HepG2 (cell line): ENCODE measurements around the gene OR13C4. TPM values are rescaled to one million over a fixed set of nuclear protein-coding genes. Genes with fewer than 3 reads are reported as not detected.
A peak's percentile ranks its signal among the peaks of the same experiment; 100 is the strongest.

Experiments used
- ATAC-seq: fragments of 200-7000 bp; cut with Tn5 transposase; 3 replicates; pipeline ENCODE4 v1.9.1; 2020; ENCODE audit warnings: mild to moderate bottlenecking, moderate library complexity
- BruUV-seq: library from RNA; stranded (reverse); fragments of 400-500 nt; replicated peaks from 2 replicates; lab custom pipeline; 2021; lab: Mats Ljungman, UMichigan
- CTCF ChIA-PET: fragments of 300-600 bp; formaldehyde crosslinking; extraction: SDS; loops from one replicate; lab custom pipeline; 2021; ENCODE audit warnings: low total read pairs, inconsistent platforms, low intra/inter-chr PET ratio; lab: Yijun Ruan, JAX
- POLR2A ChIA-PET: fragments of 350-600 bp; sonication (Branson Sonifier 250); formaldehyde crosslinking; loops from one replicate; lab custom pipeline; 2020; ENCODE audit warnings: antibody characterized with exemption, inconsistent platforms; lab: Yijun Ruan, JAX
- DNase-seq: peaks from one replicate; pipeline ENCODE4 v3.0.0-alpha.2; 2015; ENCODE audit warnings: low spot score
- FAIRE-seq: peaks from 3 replicates; lab custom pipeline; 2011; peaks lifted over from hg19 to GRCh38; lab: Jason Lieb, UNC
- H2AFZ ChIP-seq: one replicate; pipeline ENCODE4 v1.6.1; 2011; ENCODE audit warnings: low read length, inconsistent platforms
- H3K27ac ChIP-seq: fragments of 300-600 bp; 3 replicates; pipeline ENCODE4 v1.8.0; 2011; ENCODE audit warnings: mixed run types, mild to moderate bottlenecking, mixed read lengths, low read length, inconsistent platforms; ENCODE audit not compliant: insufficient read depth; ENCODE audit errors: extremely low read length
- H3K27me3 ChIP-seq, 2 experiments: fragments of 200-600 bp in 1 of 2; 2 replicates in 1 of 2; 3 replicates in 1 of 2; pipeline versions ENCODE4 v1.6.0 to v1.8.0; 2011; ENCODE audit warnings: low read length in 2 of 2, mild to moderate bottlenecking in 2 of 2, moderate library complexity in 2 of 2, inconsistent platforms in 1 of 2; ENCODE audit not compliant: insufficient read depth in 2 of 2, control insufficient read depth in 1 of 2
- H3K36me3 ChIP-seq, 2 experiments: fragments of 200-600 bp in 1 of 2; replicated peaks in 1 of 2; 2 replicates in 1 of 2; 3 replicates in 1 of 2; pipeline versions ENCODE4 v1.5.1 to v1.8.0; 2011; ENCODE audit warnings: low read length in 2 of 2, inconsistent platforms in 1 of 2; ENCODE audit not compliant: insufficient read depth in 2 of 2, control insufficient read depth in 1 of 2
- H3K4me1 ChIP-seq: 2 replicates; pipeline ENCODE4 v1.5.1; 2012; ENCODE audit warnings: low read length, inconsistent platforms; ENCODE audit not compliant: insufficient read depth
- H3K4me2 ChIP-seq: 2 replicates; pipeline ENCODE4 v1.6.0; 2011; ENCODE audit warnings: low read depth, low read length, inconsistent platforms
- H3K4me3 ChIP-seq, 3 experiments: fragments of 200-600 bp in 1 of 3; sonication (generic), shearing (Covaris generic) in 1 of 3; replicated peaks in 1 of 3; 2 replicates each; pipeline ENCODE4 v1.5.1; 2011 to 2016; ENCODE audit warnings: low read length in 3 of 3, inconsistent platforms in 2 of 3, low read depth in 2 of 3, mild to moderate bottlenecking in 2 of 3, control low read depth in 1 of 3, mixed read lengths in 1 of 3; ENCODE audit not compliant: insufficient read depth in 1 of 3
- H3K79me2 ChIP-seq: one replicate; pipeline ENCODE4 v1.6.1; 2011; ENCODE audit warnings: low read length, inconsistent platforms; ENCODE audit not compliant: insufficient read depth
- H3K9ac ChIP-seq: 2 replicates; pipeline ENCODE4 v1.6.0; 2011; ENCODE audit warnings: mild to moderate bottlenecking, low read depth, low read length, inconsistent platforms; ENCODE audit not compliant: insufficient read depth
- H3K9me3 ChIP-seq: 2 replicates; pipeline ENCODE4 v1.5.1; 2012; ENCODE audit warnings: mild to moderate bottlenecking, low read length
- H4K20me1 ChIP-seq: 2 replicates; pipeline ENCODE4 v1.6.0; 2011; ENCODE audit warnings: inconsistent platforms, mild to moderate bottlenecking, low read length, moderate library complexity; ENCODE audit not compliant: insufficient read depth
- MNT ChIP-seq: fragments of 450-650 bp; IDR thresholded peaks from 2 replicates; pipeline ENCODE4 v1.6.1; 2016
- ZHX2 ChIP-seq, 2 experiments: sonication (generic) in 1 of 2; formaldehyde crosslinking in 1 of 2; IDR thresholded peaks; 2 replicates each; pipeline versions ENCODE4 v1.6.1 to v1.9.0; 2014 to 2022; ENCODE audit warnings: antibody characterized with exemption in 1 of 2, borderline replicate concordance in 1 of 2, inconsistent platforms in 1 of 2, low read depth in 1 of 2, missing genetic modification reagents in 1 of 2
- in situ Hi-C: cut with HindIII; loops from 2 replicates; pipeline ENCODE4 v1.10.0; 2017; ENCODE audit warnings: low pct_unique_long_range_greater_than_20kb; ENCODE audit not compliant: extremely low pct_ligation_motif_present
- intact Hi-C: fragments of 100-400 bp; cut with micrococcal nuclease; formaldehyde crosslinking; loops from one replicate; pipeline ENCODE4 v1.10.0; 2022; ENCODE audit not compliant: unreplicated experiment
- polyA plus RNA-seq, 8 experiments: library from polyadenylated mRNA; depleted of rRNA in 3 of 8; stranded (reverse) in 7 of 8; unstranded in 1 of 8; fragments of >200 nt; fragmentation: Illumina TruSeq in 4 of 8; extraction: Trizol in 4 of 8; gene quantifications; 2 replicates each; pipeline versions ENCODE4 v1.2.1 to v1.2.3, GENCODE V29; 2011 to 2016; ENCODE audit warnings: low read depth in 4 of 8, missing spikeins in 1 of 8, mixed read lengths in 1 of 8; ENCODE audit not compliant: insufficient read depth in 1 of 8
- total RNA-seq, 5 experiments: library from RNA; depleted of rRNA; stranded (reverse); fragments of >200 nt; fragmentation: Illumina TruSeq; extraction: Trizol; gene quantifications; 2 replicates each; pipeline ENCODE4 v1.2.3, GENCODE V29; 2016; ENCODE audit warnings: low read depth in 1 of 5

OR13C4 gene
- total and polyA plus RNA-seq, 2 of the 13 experiments (the other 11 are each of a cell fraction or from before 2014, with no cell fraction given): not detected

GRCh38 chr9:104503440-104503839 is 23.6 kb downstream of the OR13C4 start:
- no peaks in the 10 kb centered on the region for H3K36me3 ChIP-seq
- peak; percentile 92 for TF ChIP-seq MNT
- TF ChIP-seq ZHX2 (IDR thresholded peaks at IDR 0.05; ENCODE audit: low read depth): no peak
- no peak for TF ChIP-seq ZHX2 (CRISPR knock-in tag; IDR thresholded peaks at IDR 0.05; ENCODE audit: borderline replicate concordance)
- H3K27me3 ChIP-seq: no peaks in the 10 kb centered on the region
- in situ Hi-C loops (no loop called here), intact Hi-C loops (no loop called here)
- H3K27ac ChIP-seq: no peak overlapping the region
- H3K4me1 ChIP-seq: no peaks in the 10 kb centered on the region
- H4K20me1 ChIP-seq: no peaks in the 10 kb centered on the region
- no peaks in the 10 kb centered on the region for H3K79me2 ChIP-seq
- ChIA-PET POLR2A (no interaction called here), CTCF (no interaction called here)
- DNase-seq (no peak), ATAC-seq (no peak), FAIRE-seq (no peak)
- no TSS peak for BruUV-seq
- H3K4me2 ChIP-seq: no peak overlapping the region
- H3K9me3 ChIP-seq: no peaks in the 10 kb centered on the region
- no peak overlapping the region for H3K9ac ChIP-seq
- no peak overlapping the region for H2AFZ ChIP-seq
- H3K4me3 ChIP-seq: no peak overlapping the region
